ENCODE measurements around the gene SHB. TPM values are rescaled to one million over a fixed set of nuclear protein-coding genes. Genes with fewer than 3 reads are reported as not detected.
A peak's percentile ranks its signal among the peaks of the same experiment; 100 is the strongest.

SHB gene
- total and polyA plus RNA-seq, 2 of the 13 experiments (the other 11 are each of a cell fraction or from before 2014, with no cell fraction given) = 19.4 to 20.7 TPM

- no peak for TF ChIP-seq AGO1 (IDR thresholded peaks at IDR 0.05; ENCODE audit: low read depth, low read length, poor library complexity, severe bottlenecking)
- peak; percentile 71; the same call in 1 of the 2 replicates for TF ChIP-seq ZBTB7B (CRISPR knock-in tag; IDR thresholded peaks at IDR 0.05)
- peak; percentile 71 for TF ChIP-seq ZNF143 (CRISPR knock-in tag; IDR thresholded peaks at IDR 0.05)
- TF ChIP-seq MIER3 (CRISPR knock-in tag; IDR thresholded peaks at IDR 0.05; ENCODE audit: borderline replicate concordance) = no peak
- TF ChIP-seq ZNF792 (CRISPR knock-in tag; IDR thresholded peaks at IDR 0.05) = no peak
- peak; percentile 39; the same call in 1 of the 2 replicates for TF ChIP-seq ARID5B (CRISPR knock-in tag; IDR thresholded peaks at IDR 0.05)
- TF ChIP-seq XBP1 (CRISPR knock-in tag; IDR thresholded peaks at IDR 0.05) = no peak
- TF ChIP-seq MBD4 (IDR thresholded peaks at IDR 0.05; ENCODE audit: borderline replicate concordance, low read length) = no peak
- no peak for TF ChIP-seq ZNF530 (CRISPR knock-in tag; IDR thresholded peaks at IDR 0.05; ENCODE audit: low read depth)
- TF ChIP-seq NCOR1 (IDR thresholded peaks at IDR 0.05; ENCODE audit: borderline replicate concordance, low read length) = no peak
- TF ChIP-seq ONECUT2 (CRISPR knock-in tag; IDR thresholded peaks at IDR 0.05) = no peak
- TF ChIP-seq ZNF3 (CRISPR knock-in tag; IDR thresholded peaks at IDR 0.05) = no peak
- TF ChIP-seq HNF4G (IDR thresholded peaks at IDR 0.05; ENCODE audit: borderline replicate concordance, low read depth, low read length) = no peak
- no peak for TF ChIP-seq HNF4G (CRISPR knock-in tag; IDR thresholded peaks at IDR 0.05; ENCODE audit: borderline replicate concordance, low read depth)
- TF ChIP-seq MLLT10 (CRISPR knock-in tag; IDR thresholded peaks at IDR 0.05) = no peak
- no peak for TF ChIP-seq PRPF4 (IDR thresholded peaks at IDR 0.05; ENCODE audit: low read depth, low read length, poor library complexity, severe bottlenecking)
- TF ChIP-seq PLRG1 (conservative IDR thresholded peaks at IDR 0.05) = no peak
- peak; percentile 51 for TF ChIP-seq HNF1A (IDR thresholded peaks at IDR 0.05; ENCODE audit: low read depth)
- no peak for TF ChIP-seq HNF1A (CRISPR knock-in tag; IDR thresholded peaks at IDR 0.05; ENCODE audit: borderline replicate concordance)
- TF ChIP-seq ATF3 (CRISPR knock-in tag; IDR thresholded peaks at IDR 0.05) = peak; percentile 71; the same call in 1 of the 2 replicates
- TF ChIP-seq ZMYM3 (CRISPR knock-in tag; IDR thresholded peaks at IDR 0.05) = no peak
- TF ChIP-seq EP300 (IDR thresholded peaks at IDR 0.05; ENCODE audit: low read depth in 2 of 2, low read length in 2 of 2) = 0 out of 4 replicates have a peak, but pooled peaks of 1 of the 2 experiments have one; percentile 21
- no peak for TF ChIP-seq EP300 (CRISPR knock-in tag; IDR thresholded peaks at IDR 0.05; ENCODE audit: borderline replicate concordance)
Observed at GRCh38 chr9:37966412-37967013, 102.5 kb downstream of the SHB start (continued).

Data from HepG2 (cell line).